HepG2 (cell line): Measurements from ENCODE around the gene SYNGR4. TPM values are rescaled to one million over a fixed set of nuclear protein-coding genes. Genes with fewer than 3 reads are reported as not detected.

Source experiments
- ATAC-seq: fragments of 200-7000 bp; cut with Tn5 transposase; 3 replicates; pipeline ENCODE4 v1.9.1; 2020; ENCODE audit warnings: mild to moderate bottlenecking, moderate library complexity
- Bru-seq: library from RNA; stranded (reverse); fragments of 400-500 nt; gene quantifications from one replicate; lab custom pipeline; 2021; lab: Mats Ljungman, UMichigan
- BruChase-seq, 2 experiments: library from RNA; stranded (reverse); fragments of 400-500 nt; gene quantifications; one replicate each; lab custom pipeline; 2021; lab: Mats Ljungman, UMichigan
- BruUV-seq: library from RNA; stranded (reverse); fragments of 400-500 nt; replicated peaks from 2 replicates; lab custom pipeline; 2021; lab: Mats Ljungman, UMichigan
- CTCF ChIA-PET: fragments of 300-600 bp; formaldehyde crosslinking; extraction: SDS; loops from one replicate; lab custom pipeline; 2021; ENCODE audit warnings: low total read pairs, inconsistent platforms, low intra/inter-chr PET ratio; lab: Yijun Ruan, JAX
- POLR2A ChIA-PET: fragments of 350-600 bp; sonication (Branson Sonifier 250); formaldehyde crosslinking; loops from one replicate; lab custom pipeline; 2020; ENCODE audit warnings: antibody characterized with exemption, inconsistent platforms; lab: Yijun Ruan, JAX
- DNase-seq: peaks from one replicate; pipeline ENCODE4 v3.0.0-alpha.2; 2015; ENCODE audit warnings: low spot score
- FAIRE-seq: peaks from 3 replicates; lab custom pipeline; 2011; peaks lifted over from hg19 to GRCh38; lab: Jason Lieb, UNC
- H2AFZ ChIP-seq: one replicate; pipeline ENCODE4 v1.6.1; 2011; ENCODE audit warnings: low read length, inconsistent platforms
- H3K27ac ChIP-seq: fragments of 300-600 bp; 3 replicates; pipeline ENCODE4 v1.8.0; 2011; ENCODE audit warnings: mixed run types, mild to moderate bottlenecking, mixed read lengths, low read length, inconsistent platforms; ENCODE audit not compliant: insufficient read depth; ENCODE audit errors: extremely low read length
- H3K27me3 ChIP-seq, 2 experiments: fragments of 200-600 bp in 1 of 2; 2 replicates in 1 of 2; 3 replicates in 1 of 2; pipeline versions ENCODE4 v1.6.0 to v1.8.0; 2011; ENCODE audit warnings: low read length in 2 of 2, mild to moderate bottlenecking in 2 of 2, moderate library complexity in 2 of 2, inconsistent platforms in 1 of 2; ENCODE audit not compliant: insufficient read depth in 2 of 2, control insufficient read depth in 1 of 2
- H3K36me3 ChIP-seq, 2 experiments: fragments of 200-600 bp in 1 of 2; replicated peaks in 1 of 2; 2 replicates in 1 of 2; 3 replicates in 1 of 2; pipeline versions ENCODE4 v1.5.1 to v1.8.0; 2011; ENCODE audit warnings: low read length in 2 of 2, inconsistent platforms in 1 of 2; ENCODE audit not compliant: insufficient read depth in 2 of 2, control insufficient read depth in 1 of 2
- H3K4me1 ChIP-seq: 2 replicates; pipeline ENCODE4 v1.5.1; 2012; ENCODE audit warnings: low read length, inconsistent platforms; ENCODE audit not compliant: insufficient read depth
- H3K4me2 ChIP-seq: 2 replicates; pipeline ENCODE4 v1.6.0; 2011; ENCODE audit warnings: low read depth, low read length, inconsistent platforms
- H3K4me3 ChIP-seq, 3 experiments: fragments of 200-600 bp in 1 of 3; sonication (generic), shearing (Covaris generic) in 1 of 3; replicated peaks in 1 of 3; 2 replicates each; pipeline ENCODE4 v1.5.1; 2011 to 2016; ENCODE audit warnings: low read length in 3 of 3, inconsistent platforms in 2 of 3, low read depth in 2 of 3, mild to moderate bottlenecking in 2 of 3, control low read depth in 1 of 3, mixed read lengths in 1 of 3; ENCODE audit not compliant: insufficient read depth in 1 of 3
- H3K79me2 ChIP-seq: one replicate; pipeline ENCODE4 v1.6.1; 2011; ENCODE audit warnings: low read length, inconsistent platforms; ENCODE audit not compliant: insufficient read depth
- H3K9ac ChIP-seq: 2 replicates; pipeline ENCODE4 v1.6.0; 2011; ENCODE audit warnings: mild to moderate bottlenecking, low read depth, low read length, inconsistent platforms; ENCODE audit not compliant: insufficient read depth
- H3K9me3 ChIP-seq: 2 replicates; pipeline ENCODE4 v1.5.1; 2012; ENCODE audit warnings: mild to moderate bottlenecking, low read length
- H4K20me1 ChIP-seq: 2 replicates; pipeline ENCODE4 v1.6.0; 2011; ENCODE audit warnings: inconsistent platforms, mild to moderate bottlenecking, low read length, moderate library complexity; ENCODE audit not compliant: insufficient read depth
- GZF1 ChIP-seq: sonication (generic); formaldehyde crosslinking; IDR thresholded peaks from 2 replicates; pipeline ENCODE4 v1.5.1; 2020; ENCODE audit warnings: mild to moderate bottlenecking, missing genetic modification reagents
- KLF9 ChIP-seq: IDR thresholded peaks from 2 replicates; pipeline ENCODE4 v1.6.1; 2016; ENCODE audit warnings: low read depth
- PBX3 ChIP-seq: sonication (generic); formaldehyde crosslinking; IDR thresholded peaks from 2 replicates; pipeline ENCODE4 v1.8.1; 2023; ENCODE audit warnings: missing genetic modification reagents, inconsistent platforms, borderline replicate concordance
- ZNF747 ChIP-seq: sonication (generic); formaldehyde crosslinking; IDR thresholded peaks from 2 replicates; pipeline ENCODE4 v1.8.1; 2023; ENCODE audit warnings: missing genetic modification reagents, mild to moderate bottlenecking, borderline replicate concordance
- ZSCAN29 ChIP-seq: sonication (generic); formaldehyde crosslinking; conservative IDR thresholded peaks from 2 replicates; pipeline ENCODE4 v1.4.0; 2020; ENCODE audit warnings: mild to moderate bottlenecking, missing genetic modification reagents
- WGBS: methylation state at CpG from one replicate; pipeline ENCODE4 v1.1.6; 2017; ENCODE audit warnings: low lambda C conversion rate; 5-methylcytosine and 5-hydroxymethylcytosine counted together
- in situ Hi-C: cut with HindIII; loops from 2 replicates; pipeline ENCODE4 v1.10.0; 2017; ENCODE audit warnings: low pct_unique_long_range_greater_than_20kb; ENCODE audit not compliant: extremely low pct_ligation_motif_present
- intact Hi-C: fragments of 100-400 bp; cut with micrococcal nuclease; formaldehyde crosslinking; loops from one replicate; pipeline ENCODE4 v1.10.0; 2022; ENCODE audit not compliant: unreplicated experiment
- long read RNA-seq, 2 experiments: library from RNA in 1 of 2; library from polyadenylated mRNA in 1 of 2; stranded (forward) in 1 of 2; unstranded in 1 of 2; transcript quantifications; one replicate each; pipeline ENCODE4 v2.0.0, GENCODE V29; 2019 to 2022
- polyA minus RNA-seq, 3 experiments: library from RNA; depleted of rRNA, polyadenylated mRNA; stranded (reverse); fragments of >200 nt; gene quantifications; 2 replicates each; pipeline ENCODE4 v1.2.3, GENCODE V29; 2011; ENCODE audit warnings: low replicate concordance in 1 of 3
- polyA plus RNA-seq, 8 experiments: library from polyadenylated mRNA; depleted of rRNA in 3 of 8; stranded (reverse) in 7 of 8; unstranded in 1 of 8; fragments of >200 nt; fragmentation: Illumina TruSeq in 4 of 8; extraction: Trizol in 4 of 8; gene quantifications; 2 replicates each; pipeline versions ENCODE4 v1.2.1 to v1.2.3, GENCODE V29; 2011 to 2016; ENCODE audit warnings: low read depth in 4 of 8, missing spikeins in 1 of 8, mixed read lengths in 1 of 8; ENCODE audit not compliant: insufficient read depth in 1 of 8
- total RNA-seq, 5 experiments: library from RNA; depleted of rRNA; stranded (reverse); fragments of >200 nt; fragmentation: Illumina TruSeq; extraction: Trizol; gene quantifications; 2 replicates each; pipeline ENCODE4 v1.2.3, GENCODE V29; 2016; ENCODE audit warnings: low read depth in 1 of 5
- TF ChIP-seq, protein P1 (sequence below): sonication (generic); formaldehyde crosslinking; IDR thresholded peaks from 2 replicates; pipeline ENCODE4 v1.5.0; 2020; ENCODE audit warnings: mild to moderate bottlenecking, missing genetic modification reagents, borderline replicate concordance
- TF ChIP-seq, protein P2 (sequence below): sonication (generic); formaldehyde crosslinking; conservative IDR thresholded peaks from 2 replicates; pipeline ENCODE4 v1.4.0; 2020; ENCODE audit warnings: mild to moderate bottlenecking, missing genetic modification reagents, moderate library complexity

SYNGR4 gene
- total RNA-seq (2016; rRNA removed; fragmentation: Illumina TruSeq; extraction: Trizol) (not detected in 2 replicates), polyA plus RNA-seq (2011; rRNA removed) (not detected in 2 replicates), polyA minus RNA-seq (2011; rRNA and poly(A)+ RNA removed; ENCODE audit: low replicate concordance) (1.4 TPM in 1 of 2 replicates, not detected in the other), Bru-seq, nascent RNA (percentile 11 among the genes with signal in this experiment), BruChase-seq, experiment 1, labeled RNA remaining after a 6-hour chase (percentile 15 among the genes with signal in this experiment), BruChase-seq, experiment 2, labeled RNA remaining after a 2-hour chase (percentile 4 among the genes with signal in this experiment)
- total RNA-seq (2016; cell fraction: cytosol; rRNA removed; fragmentation: Illumina TruSeq; extraction: Trizol; ENCODE audit: low read depth) = not detected in 2 replicates
- not detected in 2 replicates for total RNA-seq (2016; cell fraction: insoluble cytoplasmic fraction; rRNA removed; fragmentation: Illumina TruSeq; extraction: Trizol)
- total RNA-seq (2016; cell fraction: membrane; rRNA removed; fragmentation: Illumina TruSeq; extraction: Trizol) = not detected in 2 replicates
- not detected in 2 replicates for total RNA-seq (2016; cell fraction: nucleus; rRNA removed; fragmentation: Illumina TruSeq; extraction: Trizol)
- not detected in 2 replicates for polyA plus RNA-seq (2011; cell fraction: cytosol; rRNA removed)
- not detected in 2 replicates for polyA plus RNA-seq (2011; cell fraction: nucleus; rRNA removed)
- not detected in 2 replicates for polyA plus RNA-seq (2012)
- not detected in 2 replicates for polyA plus RNA-seq (2016; cell fraction: cytosol; fragmentation: Illumina TruSeq; extraction: Trizol; ENCODE audit: low read depth)
- polyA plus RNA-seq (2016; cell fraction: insoluble cytoplasmic fraction; fragmentation: Illumina TruSeq; extraction: Trizol; ENCODE audit: low read depth) = not detected in 2 replicates
- polyA plus RNA-seq (2016; cell fraction: membrane; fragmentation: Illumina TruSeq; extraction: Trizol; ENCODE audit: low read depth) = not detected in 2 replicates
- polyA plus RNA-seq (2016; cell fraction: nucleus; fragmentation: Illumina TruSeq; extraction: Trizol; ENCODE audit: insufficient read depth, low read depth) = not detected in 2 replicates
- polyA minus RNA-seq (2011; cell fraction: cytosol; rRNA and poly(A)+ RNA removed) = not detected in 2 replicates
- not detected in 2 replicates for polyA minus RNA-seq (2011; cell fraction: nucleus; rRNA and poly(A)+ RNA removed)
- long read RNA-seq, experiment 1, partial matches to known transcripts = 1 of 1 reads
- long read RNA-seq, experiment 1, other reads (novel, unspliced or antisense) = 0 of 1 reads
- long read RNA-seq, experiment 2 = 0 reads

GRCh38 chr19:48363810-48364597, at the start of gene SYNGR4, which contains the start of gene TMEM143:
SYNGR4 (plus strand) TSS chr19:48364367; CDS start chr19:48365843, 1,476 bp downstream.
TMEM143 (minus strand) TSS chr19:48363940; CDS start chr19:48363920, 20 bp downstream.
- H2AFZ ChIP-seq = no peak within 1 kb of the TSS
- ChIA-PET POLR2A (interaction anchor here (0.6 to 2.7 kb wide), 17 partner anchors 9 to 255 kb away, joined by 3 to 107 read pairs (median 6); partner anchors contain the start of genes EMP3, GRIN2D, KDELR1 and RPL18), CTCF (interaction anchor here (1.4 kb wide), 1 partner anchor 14 kb away, joined by 4 read pairs; no protein-coding TSS in a partner anchor)
- H3K27me3 ChIP-seq = no peaks in the 10 kb centered on the region
- WGBS = 16% methylated on average over 50 of the region's 59 CpGs
- ATAC-seq = peak; percentile 84
- peak; percentile 99 for DNase-seq
- H3K36me3 ChIP-seq = 0 out of 5 replicates have a peak, but pooled peaks cover 0 to 2% of the 10 kb centered on the region in 2 experiments
- peak within 1 kb of the TSS; percentile 96 for H3K9ac ChIP-seq
- H4K20me1 ChIP-seq = no peaks in the 10 kb centered on the region
- H3K4me1 ChIP-seq = peaks cover 46% of the 10 kb centered on the region
- in situ Hi-C loops = no loop called here
- H3K4me3 ChIP-seq = peak within 1 kb of the TSS; percentile 47 to 86 (median 71)
- FAIRE-seq = peak; percentile 97
- intact Hi-C loops = no loop called here
- H3K27ac ChIP-seq = peak within 1 kb of the TSS; percentile 96
- no TSS peak for BruUV-seq
- H3K4me2 ChIP-seq = peak within 1 kb of the TSS; percentile 99
- no peaks in the 10 kb centered on the region for H3K79me2 ChIP-seq
- H3K9me3 ChIP-seq = no peaks in the 10 kb centered on the region
- TF ChIP-seq KLF9 (CRISPR knock-in tag) = no peak
- TF ChIP-seq GZF1 = no peak
- TF ChIP-seq, protein P1, sequence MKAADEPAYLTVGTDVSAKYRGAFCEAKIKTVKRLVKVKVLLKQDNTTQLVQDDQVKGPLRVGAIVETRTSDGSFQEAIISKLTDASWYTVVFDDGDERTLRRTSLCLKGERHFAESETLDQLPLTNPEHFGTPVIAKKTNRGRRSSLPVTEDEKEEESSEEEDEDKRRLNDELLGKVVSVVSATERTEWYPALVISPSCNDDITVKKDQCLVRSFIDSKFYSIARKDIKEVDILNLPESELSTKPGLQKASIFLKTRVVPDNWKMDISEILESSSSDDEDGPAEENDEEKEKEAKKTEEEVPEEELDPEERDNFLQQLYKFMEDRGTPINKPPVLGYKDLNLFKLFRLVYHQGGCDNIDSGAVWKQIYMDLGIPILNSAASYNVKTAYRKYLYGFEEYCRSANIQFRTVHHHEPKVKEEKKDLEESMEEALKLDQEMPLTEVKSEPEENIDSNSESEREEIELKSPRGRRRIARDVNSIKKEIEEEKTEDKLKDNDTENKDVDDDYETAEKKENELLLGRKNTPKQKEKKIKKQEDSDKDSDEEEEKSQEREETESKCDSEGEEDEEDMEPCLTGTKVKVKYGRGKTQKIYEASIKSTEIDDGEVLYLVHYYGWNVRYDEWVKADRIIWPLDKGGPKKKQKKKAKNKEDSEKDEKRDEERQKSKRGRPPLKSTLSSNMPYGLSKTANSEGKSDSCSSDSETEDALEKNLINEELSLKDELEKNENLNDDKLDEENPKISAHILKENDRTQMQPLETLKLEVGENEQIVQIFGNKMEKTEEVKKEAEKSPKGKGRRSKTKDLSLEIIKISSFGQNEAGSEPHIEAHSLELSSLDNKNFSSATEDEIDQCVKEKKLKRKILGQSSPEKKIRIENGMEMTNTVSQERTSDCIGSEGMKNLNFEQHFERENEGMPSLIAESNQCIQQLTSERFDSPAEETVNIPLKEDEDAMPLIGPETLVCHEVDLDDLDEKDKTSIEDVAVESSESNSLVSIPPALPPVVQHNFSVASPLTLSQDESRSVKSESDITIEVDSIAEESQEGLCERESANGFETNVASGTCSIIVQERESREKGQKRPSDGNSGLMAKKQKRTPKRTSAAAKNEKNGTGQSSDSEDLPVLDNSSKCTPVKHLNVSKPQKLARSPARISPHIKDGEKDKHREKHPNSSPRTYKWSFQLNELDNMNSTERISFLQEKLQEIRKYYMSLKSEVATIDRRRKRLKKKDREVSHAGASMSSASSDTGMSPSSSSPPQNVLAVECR = peak; percentile 43; the same call in 1 of the 2 replicates
- 0 out of 2 replicates have a peak, but pooled peaks have one; percentile 8 for TF ChIP-seq ZSCAN29 (CRISPR knock-in tag)
- 0 out of 2 replicates have a peak, but pooled peaks have one; percentile 27 for TF ChIP-seq PBX3 (CRISPR knock-in tag)
- TF ChIP-seq ZNF747 = peak; percentile 86; the same call in 1 of the 2 replicates
- TF ChIP-seq, protein P2, sequence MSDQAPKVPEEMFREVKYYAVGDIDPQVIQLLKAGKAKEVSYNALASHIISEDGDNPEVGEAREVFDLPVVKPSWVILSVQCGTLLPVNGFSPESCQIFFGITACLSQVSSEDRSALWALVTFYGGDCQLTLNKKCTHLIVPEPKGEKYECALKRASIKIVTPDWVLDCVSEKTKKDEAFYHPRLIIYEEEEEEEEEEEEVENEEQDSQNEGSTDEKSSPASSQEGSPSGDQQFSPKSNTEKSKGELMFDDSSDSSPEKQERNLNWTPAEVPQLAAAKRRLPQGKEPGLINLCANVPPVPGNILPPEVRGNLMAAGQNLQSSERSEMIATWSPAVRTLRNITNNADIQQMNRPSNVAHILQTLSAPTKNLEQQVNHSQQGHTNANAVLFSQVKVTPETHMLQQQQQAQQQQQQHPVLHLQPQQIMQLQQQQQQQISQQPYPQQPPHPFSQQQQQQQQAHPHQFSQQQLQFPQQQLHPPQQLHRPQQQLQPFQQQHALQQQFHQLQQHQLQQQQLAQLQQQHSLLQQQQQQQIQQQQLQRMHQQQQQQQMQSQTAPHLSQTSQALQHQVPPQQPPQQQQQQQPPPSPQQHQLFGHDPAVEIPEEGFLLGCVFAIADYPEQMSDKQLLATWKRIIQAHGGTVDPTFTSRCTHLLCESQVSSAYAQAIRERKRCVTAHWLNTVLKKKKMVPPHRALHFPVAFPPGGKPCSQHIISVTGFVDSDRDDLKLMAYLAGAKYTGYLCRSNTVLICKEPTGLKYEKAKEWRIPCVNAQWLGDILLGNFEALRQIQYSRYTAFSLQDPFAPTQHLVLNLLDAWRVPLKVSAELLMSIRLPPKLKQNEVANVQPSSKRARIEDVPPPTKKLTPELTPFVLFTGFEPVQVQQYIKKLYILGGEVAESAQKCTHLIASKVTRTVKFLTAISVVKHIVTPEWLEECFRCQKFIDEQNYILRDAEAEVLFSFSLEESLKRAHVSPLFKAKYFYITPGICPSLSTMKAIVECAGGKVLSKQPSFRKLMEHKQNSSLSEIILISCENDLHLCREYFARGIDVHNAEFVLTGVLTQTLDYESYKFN (CRISPR knock-in tag) = peak; percentile 44; the same call in 1 of the 2 replicates
